GM23338 (cell line): Measurements from ENCODE around the gene MAD2L2. TPM values are rescaled to one million over a fixed set of nuclear protein-coding genes. Genes with fewer than 3 reads are reported as not detected.

ENCODE experiments used
- ATAC-seq: fragments of 200-7000 bp; cut with Tn5 transposase; 3 replicates; pipeline ENCODE4 v1.9.1; 2020
- DNase-seq: peaks from one replicate; pipeline ENCODE4 v3.0.0-alpha.2; 2015; ENCODE audit warnings: low spot score
- H2AFZ ChIP-seq: fragments of 200-600 bp; sonication (generic); 2 replicates; pipeline ENCODE4 v1.8.0; 2016; ENCODE audit warnings: antibody characterized with exemption, mild to moderate bottlenecking, moderate library complexity
- H3F3A ChIP-seq: fragments of 200-600 bp; sonication (generic); replicated peaks from 2 replicates; pipeline ENCODE4 v1.8.0; 2017; ENCODE audit warnings: antibody characterized with exemption, mixed run types, low read depth
- H3K27ac ChIP-seq: fragments of 200-600 bp; sonication (generic); 2 replicates; pipeline ENCODE4 v1.6.1; 2016; ENCODE audit warnings: low read depth
- H3K27me3 ChIP-seq: fragments of 200-600 bp; sonication (generic); 2 replicates; pipeline ENCODE4 v1.8.0; 2016; ENCODE audit warnings: mild to moderate bottlenecking, mixed run types, moderate library complexity; ENCODE audit not compliant: insufficient read depth
- H3K36me3 ChIP-seq: fragments of 200-600 bp; sonication (generic); 2 replicates; pipeline ENCODE4 v1.8.0; 2016; ENCODE audit warnings: mild to moderate bottlenecking; ENCODE audit not compliant: insufficient read depth
- H3K4me1 ChIP-seq: fragments of 200-600 bp; sonication (generic); 2 replicates; pipeline ENCODE4 v1.8.0; 2016; ENCODE audit warnings: mild to moderate bottlenecking, moderate library complexity; ENCODE audit not compliant: insufficient read depth
- H3K4me2 ChIP-seq: fragments of 200-600 bp; sonication (generic); 2 replicates; pipeline ENCODE4 v1.7.1; 2017; ENCODE audit warnings: mixed run types
- H3K4me3 ChIP-seq: fragments of 200-600 bp; sonication (generic); 2 replicates; pipeline ENCODE4 v1.6.1; 2016; ENCODE audit warnings: mixed run types
- H3K79me2 ChIP-seq: fragments of 200-600 bp; sonication (generic); replicated peaks from 2 replicates; pipeline ENCODE4 v1.8.0; 2017; ENCODE audit warnings: mild to moderate bottlenecking; ENCODE audit not compliant: insufficient read depth
- H3K9me2 ChIP-seq: fragments of 200-600 bp; sonication (generic); 2 replicates; pipeline ENCODE4 v1.8.0; 2017; ENCODE audit not compliant: insufficient read depth
- H4K20me1 ChIP-seq: fragments of 200-600 bp; sonication (generic); replicated peaks from 2 replicates; pipeline ENCODE4 v1.8.0; 2017; ENCODE audit warnings: mild to moderate bottlenecking; ENCODE audit not compliant: insufficient read depth
- H3K27ac Mint-ChIP-seq: 2 replicates; pipeline ENCODE4 v1.8.0; 2020; ENCODE audit warnings: inconsistent platforms, mild to moderate bottlenecking, moderate library complexity, mixed read lengths
- H3K27me3 Mint-ChIP-seq: 3 replicates; pipeline ENCODE4 v1.8.0; 2022; ENCODE audit warnings: low read depth, mild to moderate bottlenecking, moderate library complexity, mixed read lengths, inconsistent platforms; ENCODE audit not compliant: insufficient read depth, poor library complexity
- H3K36me3 Mint-ChIP-seq: 3 replicates; pipeline ENCODE4 v1.8.0; 2021; ENCODE audit warnings: low read depth, mild to moderate bottlenecking, inconsistent platforms, moderate library complexity, mixed read lengths
- H3K4me1 Mint-ChIP-seq: 3 replicates; pipeline ENCODE4 v1.8.0; 2020; ENCODE audit warnings: mild to moderate bottlenecking, inconsistent platforms, mixed read lengths
- H3K4me3 Mint-ChIP-seq: 3 replicates; pipeline ENCODE4 v1.8.0; 2021; ENCODE audit warnings: moderate library complexity, mild to moderate bottlenecking, inconsistent platforms, mixed read lengths
- H3K9me3 Mint-ChIP-seq: 3 replicates; pipeline ENCODE4 v1.8.0; 2020; ENCODE audit warnings: moderate library complexity, mild to moderate bottlenecking, inconsistent platforms, mixed read lengths
- CREB1 ChIP-seq: fragments of 250-450 bp; sonication (Bioruptor Pico); IDR thresholded peaks from 2 replicates; pipeline ENCODE4 v1.5.0; 2020; ENCODE audit warnings: low read depth, mild to moderate bottlenecking, moderate library complexity
- EZH2 ChIP-seq: fragments of 200-600 bp; sonication (generic); IDR thresholded peaks from one replicate; pipeline ENCODE4 v1.8.0; 2017; ENCODE audit warnings: antibody characterized with exemption, mild to moderate bottlenecking, low read depth; ENCODE audit not compliant: unreplicated experiment
- EZH2phosphoT487 ChIP-seq: fragments of 200-600 bp; sonication (generic); IDR thresholded peaks from one replicate; pipeline ENCODE4 v1.8.1; 2018; ENCODE audit warnings: antibody characterized with exemption; ENCODE audit not compliant: unreplicated experiment
- NANOG ChIP-seq: IDR thresholded peaks from 2 replicates; pipeline ENCODE4 v1.6.1; 2016; ENCODE audit warnings: antibody characterized with exemption, borderline replicate concordance
- REST ChIP-seq: IDR thresholded peaks from one replicate; pipeline ENCODE4 v1.6.1; 2018; ENCODE audit warnings: antibody characterized with exemption; ENCODE audit not compliant: unreplicated experiment
- STAT1 ChIP-seq: IDR thresholded peaks from one replicate; pipeline ENCODE4 v1.6.1; 2016; ENCODE audit warnings: antibody characterized with exemption; ENCODE audit not compliant: unreplicated experiment
- ZNF114 ChIP-seq: fragments of 250-450 bp; sonication (Bioruptor Pico); IDR thresholded peaks from 2 replicates; pipeline ENCODE4 v1.5.0; 2020; ENCODE audit warnings: mild to moderate bottlenecking, moderate library complexity
- ZNF331 ChIP-seq: fragments of 250-450 bp; sonication (Bioruptor Pico); IDR thresholded peaks from 2 replicates; pipeline ENCODE4 v1.5.0; 2020; ENCODE audit warnings: low read depth, mild to moderate bottlenecking, moderate library complexity
- ZNF462 ChIP-seq: fragments of 250-450 bp; sonication (Bioruptor Pico); IDR thresholded peaks from 2 replicates; pipeline ENCODE4 v1.5.0; 2020; ENCODE audit warnings: mild to moderate bottlenecking, moderate library complexity
- polyA plus RNA-seq: library from polyadenylated mRNA; unstranded; fragments of >200 nt; fragmentation: Nextera tagmentation; extraction: Ambion mirVana; gene quantifications from 2 replicates; pipeline ENCODE4 v1.2.1, GENCODE V29; 2016
- total RNA-seq: library from RNA; depleted of rRNA; stranded (reverse); fragments of >200 nt; shearing (Covaris generic); gene quantifications from 2 replicates; pipeline ENCODE4 v1.2.3, GENCODE V29; 2014

The MAD2L2 gene
- total and polyA plus RNA-seq, 2 experiments from 2014 or later: 498 to 552 TPM

GRCh38 chr1:11640101-11640500, 40.8 kb downstream of the MAD2L2 start (continued):
- no peak for TF ChIP-seq REST
- no peak for TF ChIP-seq NANOG
- TF ChIP-seq CREB1 (CRISPR knock-in tag): no peak
- TF ChIP-seq EZH2: no peak

GRCh38 chr1:11639372-11639771, 41.6 kb downstream of the MAD2L2 start:
- DNase-seq: no peak

More at GRCh38 chr1:11639372-11639771, 41.6 kb downstream of the MAD2L2 start:
- H3K4me1 Mint-ChIP-seq: no peaks in the 10 kb centered on the region
- Histone ChIP-seq H2AFZ (no peak overlapping the region), H3K36me3 (no peaks in the 10 kb centered on the region), H3K79me2 (no peaks in the 10 kb centered on the region), H3K4me3 (no peak overlapping the region), H3K27me3 (no peaks in the 10 kb centered on the region), H3K4me1 (no peaks in the 10 kb centered on the region), H3K9me2 (no peaks in the 10 kb centered on the region), H3K27ac (no peak overlapping the region), H3K4me2 (no peak overlapping the region), H4K20me1 (no peaks in the 10 kb centered on the region), H3F3A (0 out of 2 replicates have a peak, but pooled peaks cover 4% of the 10 kb centered on the region)
- H3K9me3 Mint-ChIP-seq: no peaks in the 10 kb centered on the region
- ATAC-seq: no peak
- H3K4me3 Mint-ChIP-seq: no peak overlapping the region
- no peak overlapping the region for H3K27ac Mint-ChIP-seq
- peaks cover 3% of the 10 kb centered on the region for H3K27me3 Mint-ChIP-seq
- no peaks in the 10 kb centered on the region for H3K36me3 Mint-ChIP-seq
- TF ChIP-seq NANOG (no peak), REST (no peak), ZNF114 (CRISPR knock-in tag) (no peak), STAT1 (no peak), EZH2phosphoT487 (no peak), ZNF331 (CRISPR knock-in tag) (no peak), ZNF462 (CRISPR knock-in tag) (no peak)
